Esophagus squamous epithelium (tissue), 4 donors: ENCODE results near the gene GTF2A1L.

Source experiments
- POLR2A ChIP-seq, 4 donors: fragments of 450-650 bp; IDR thresholded peaks; one replicate each; pipeline ENCODE4 v1.6.1; 2017; ENCODE audit warnings: antibody characterized with exemption in 4 of 4, mild to moderate bottlenecking in 4 of 4, moderate library complexity in 3 of 4
- TF ChIP-seq, protein P1 (sequence below), 6 experiments: fragments of 450-650 bp in 4 of 6; fragments of 200-600 bp in 2 of 6; sonication (generic) in 2 of 6; IDR thresholded peaks; one replicate each; pipeline ENCODE4 v1.5.1; 2016 to 2019; ENCODE audit warnings: antibody characterized with exemption in 6 of 6, mild to moderate bottlenecking in 4 of 6, moderate library complexity in 4 of 6

DNA sequence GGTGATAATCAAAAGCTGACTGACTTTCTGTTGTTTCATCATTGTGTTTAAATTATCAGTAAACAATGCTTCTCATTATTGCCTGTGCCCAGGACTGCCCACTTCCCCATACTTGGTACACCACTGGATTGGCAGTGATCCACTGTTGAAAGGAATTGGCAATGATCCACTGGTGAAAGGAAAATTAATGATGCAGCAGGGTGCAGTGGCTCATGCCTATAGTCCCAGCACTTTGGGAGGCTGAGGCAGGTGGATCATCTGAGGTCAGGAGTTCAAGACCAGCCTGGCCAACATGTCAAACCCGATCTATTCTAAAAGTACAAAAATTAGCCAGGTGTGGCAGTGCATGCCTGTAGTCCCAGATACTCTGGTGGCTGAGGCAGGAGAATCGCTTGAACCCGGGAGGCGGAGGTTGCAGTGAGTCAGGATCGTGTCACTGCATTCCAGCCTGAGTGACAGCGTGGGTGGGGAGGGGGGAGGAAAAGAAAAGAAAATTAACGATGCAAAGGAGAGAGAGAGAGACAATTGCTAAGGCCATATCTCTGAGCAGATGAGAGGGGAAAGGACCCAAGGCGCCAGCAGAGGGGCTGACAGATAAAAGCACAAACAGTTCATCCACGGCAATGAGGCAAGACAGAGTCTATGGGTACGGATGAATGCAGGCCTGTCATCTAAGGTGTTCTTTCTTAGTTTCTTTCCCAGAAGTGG lies 10.2 kb upstream of the GTF2A1L start:
- TF ChIP-seq, protein P1, sequence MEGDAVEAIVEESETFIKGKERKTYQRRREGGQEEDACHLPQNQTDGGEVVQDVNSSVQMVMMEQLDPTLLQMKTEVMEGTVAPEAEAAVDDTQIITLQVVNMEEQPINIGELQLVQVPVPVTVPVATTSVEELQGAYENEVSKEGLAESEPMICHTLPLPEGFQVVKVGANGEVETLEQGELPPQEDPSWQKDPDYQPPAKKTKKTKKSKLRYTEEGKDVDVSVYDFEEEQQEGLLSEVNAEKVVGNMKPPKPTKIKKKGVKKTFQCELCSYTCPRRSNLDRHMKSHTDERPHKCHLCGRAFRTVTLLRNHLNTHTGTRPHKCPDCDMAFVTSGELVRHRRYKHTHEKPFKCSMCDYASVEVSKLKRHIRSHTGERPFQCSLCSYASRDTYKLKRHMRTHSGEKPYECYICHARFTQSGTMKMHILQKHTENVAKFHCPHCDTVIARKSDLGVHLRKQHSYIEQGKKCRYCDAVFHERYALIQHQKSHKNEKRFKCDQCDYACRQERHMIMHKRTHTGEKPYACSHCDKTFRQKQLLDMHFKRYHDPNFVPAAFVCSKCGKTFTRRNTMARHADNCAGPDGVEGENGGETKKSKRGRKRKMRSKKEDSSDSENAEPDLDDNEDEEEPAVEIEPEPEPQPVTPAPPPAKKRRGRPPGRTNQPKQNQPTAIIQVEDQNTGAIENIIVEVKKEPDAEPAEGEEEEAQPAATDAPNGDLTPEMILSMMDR (IDR thresholded peaks at IDR 0.05), result no peak
- no peak for TF ChIP-seq POLR2A (IDR thresholded peaks at IDR 0.05)
